ENCODE results near the gene ZNF655.
"Not testable (repeated sequence)": the region's sequence is repeated elsewhere in the genome, so short reads cannot be mapped to it uniquely, and the experiment has no call there.

The ZNF655 gene

DNA sequence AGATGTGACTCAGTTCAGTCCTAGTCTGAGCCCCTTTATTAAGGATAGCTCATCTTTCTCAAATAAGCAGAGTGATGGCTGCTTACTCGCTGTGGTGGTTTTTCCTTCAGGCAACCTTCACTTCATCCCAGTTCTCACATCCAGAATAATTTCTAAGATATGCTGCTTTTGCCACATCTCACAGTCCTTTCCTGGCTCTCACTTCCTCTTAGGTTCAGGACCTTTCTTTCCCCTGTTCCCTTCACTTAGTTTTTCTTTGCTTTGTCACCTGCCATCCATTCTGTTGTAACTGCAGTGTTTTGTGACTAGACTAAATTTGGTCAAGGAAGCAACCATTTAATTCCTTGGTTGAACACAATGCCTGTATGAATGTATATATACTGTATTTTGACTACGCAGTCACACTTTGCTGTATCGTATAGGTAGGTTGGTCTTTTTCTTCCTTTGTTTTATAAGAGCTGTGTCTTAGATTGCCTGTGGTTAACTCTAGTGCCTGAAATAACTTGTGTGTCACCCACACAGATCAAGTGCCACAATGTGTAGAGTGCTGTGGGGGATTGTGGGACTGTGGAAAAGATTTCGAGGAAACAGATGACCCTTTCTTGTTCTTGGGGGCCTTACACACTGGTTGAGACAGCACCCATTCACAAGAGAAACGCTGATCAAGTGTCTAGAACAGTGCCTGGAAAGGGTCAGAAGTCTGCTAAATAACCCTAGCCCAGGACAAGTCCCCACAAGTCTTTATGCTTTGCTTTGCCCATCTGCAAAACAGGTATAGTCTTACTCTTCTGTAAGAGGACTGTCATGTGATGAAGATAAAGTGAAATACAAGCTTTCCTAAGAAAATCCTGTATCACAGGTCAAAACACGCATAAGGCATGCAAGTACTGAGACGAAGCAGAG is 2.6 kb downstream of the ZNF655 start:
- no peak for DNase-seq (ENCODE audit: low spot score)

DNA sequence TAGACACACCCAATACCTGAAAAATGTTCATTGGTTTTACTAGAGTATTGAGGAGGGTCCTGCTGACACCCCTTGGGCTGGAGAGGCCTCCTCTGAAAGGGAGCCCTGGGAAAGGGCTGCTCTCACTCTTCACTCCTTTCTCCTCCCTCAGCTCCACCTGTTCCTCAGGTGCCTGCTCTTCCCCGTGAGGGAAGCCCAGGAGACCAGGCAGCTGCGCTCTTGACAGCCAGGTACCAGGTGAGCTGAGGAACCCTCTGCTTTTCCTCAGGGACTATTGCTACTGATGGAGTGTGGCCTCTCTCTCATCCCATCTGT is 3.3 kb downstream of the ZNF655 start:
- DNase-seq (ENCODE audit: low spot score), result no peak

DNA sequence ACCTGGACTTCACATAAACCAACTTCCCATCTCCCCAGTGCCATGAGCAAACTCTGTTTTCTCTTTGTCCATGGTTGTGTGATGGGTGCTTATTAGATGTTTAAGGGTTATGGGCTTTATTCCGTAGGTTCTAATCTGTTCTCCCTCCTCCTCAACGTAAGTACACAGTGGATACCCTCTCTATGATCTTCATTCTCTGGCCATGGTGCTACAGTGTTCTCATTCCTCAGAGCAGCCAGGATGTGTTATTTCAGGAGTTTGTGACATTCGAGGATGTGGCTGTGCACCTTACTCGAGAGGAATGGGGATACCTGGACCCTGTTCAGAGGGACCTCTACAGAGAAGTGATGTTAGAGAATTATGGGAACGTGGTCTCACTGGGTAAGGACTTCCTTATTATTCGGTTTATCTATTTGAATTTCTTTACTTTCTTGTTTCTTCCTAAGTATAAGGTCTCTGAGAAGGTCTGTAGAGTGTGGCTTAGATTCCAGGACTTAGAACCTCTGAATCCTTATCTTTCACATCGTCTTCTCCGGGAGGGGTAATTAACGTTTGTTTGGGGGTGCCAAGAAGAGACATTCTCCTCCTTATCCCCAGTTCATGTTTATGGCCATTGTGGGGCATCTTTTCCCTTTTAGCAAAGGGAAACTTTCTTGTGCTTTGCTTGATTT is 3.8 kb downstream of the ZNF655 start:
- no peak for DNase-seq (ENCODE audit: low spot score)

DNA sequence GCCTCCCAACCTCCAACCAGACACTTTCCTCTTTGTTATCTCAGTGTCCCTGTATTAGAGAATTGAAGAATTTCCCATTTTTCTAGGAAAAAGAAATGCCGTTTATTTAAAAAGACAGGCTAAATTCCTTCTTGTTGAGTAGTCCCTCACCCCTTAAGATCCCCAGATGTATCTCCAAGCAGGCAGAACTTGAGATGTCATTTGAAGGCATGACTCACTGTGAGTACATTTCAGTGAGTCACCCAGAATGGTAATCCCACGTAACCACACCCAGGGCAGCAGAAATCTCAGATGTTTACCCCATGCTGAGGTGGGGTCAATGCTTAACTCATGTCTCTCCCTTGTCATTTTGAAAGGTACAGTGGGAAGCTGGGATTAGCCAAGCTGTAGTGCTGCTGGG is 4.4 kb downstream of the ZNF655 start:
- peak; percentile 58 for DNase-seq (ENCODE audit: low spot score)

DNA sequence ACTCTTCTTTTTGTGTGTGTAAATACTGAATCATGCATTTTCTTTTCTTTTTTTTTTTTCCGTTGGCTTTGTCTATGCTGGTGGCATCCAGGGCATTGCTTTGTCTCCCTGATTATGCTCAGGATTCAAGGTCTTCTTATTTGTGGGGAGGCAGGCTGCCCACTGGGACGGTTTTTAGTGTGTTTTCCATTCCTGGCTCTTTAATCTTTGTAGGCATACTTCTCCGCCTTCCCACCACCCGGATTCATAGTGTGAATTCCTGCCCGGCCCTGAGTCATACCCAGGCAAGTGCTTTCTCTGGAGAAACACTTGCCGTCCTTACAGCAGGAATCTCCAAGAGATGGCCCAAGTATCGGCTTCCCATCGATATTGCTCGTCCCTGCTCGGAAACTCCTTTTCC is 5.2 kb downstream of the ZNF655 start:
- no peak for DNase-seq (ENCODE audit: low spot score)

DNA sequence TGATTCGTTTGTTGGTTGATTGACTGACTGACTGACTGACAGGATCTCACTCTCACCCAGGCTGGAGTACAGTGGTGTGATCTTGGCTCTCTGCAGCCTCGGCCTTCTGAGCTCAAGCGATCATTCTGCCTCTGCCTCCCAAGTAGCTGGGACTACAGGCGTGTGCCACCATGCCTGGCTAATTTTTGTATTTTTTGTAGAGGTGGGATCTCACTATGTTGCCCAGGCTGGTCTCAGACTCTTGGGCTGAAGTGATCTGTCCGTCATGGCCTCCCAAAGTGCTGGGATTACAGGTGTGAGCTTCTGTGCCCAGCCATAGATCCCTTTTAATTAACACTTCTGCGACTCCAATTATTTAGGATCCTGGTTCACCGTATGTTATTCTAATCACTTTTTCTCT is 10.3 kb downstream of the ZNF655 start:
- DNase-seq (ENCODE audit: low spot score), result not testable (repeated sequence)

DNA sequence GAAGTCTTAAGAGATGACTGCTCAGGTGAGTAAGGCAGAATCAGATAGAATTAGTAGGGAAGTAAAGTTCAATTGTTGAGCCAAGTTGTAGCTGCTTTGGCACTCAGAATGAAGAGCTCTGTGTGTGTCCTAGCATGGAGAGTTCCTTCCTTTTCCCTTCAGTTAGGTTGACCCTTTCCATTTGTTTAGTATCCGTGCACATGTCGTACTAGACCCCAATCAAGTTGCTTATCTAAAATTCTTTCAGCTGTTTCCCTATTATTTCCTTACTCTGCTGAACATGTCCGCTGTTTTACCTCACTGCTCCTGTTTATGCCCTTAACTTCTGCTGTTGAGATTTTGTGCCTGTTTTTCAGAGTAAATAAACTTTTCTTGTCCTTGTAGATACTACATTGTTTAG is 13.3 kb downstream of the ZNF655 start:
- no peak for DNase-seq (ENCODE audit: low spot score)

DNA sequence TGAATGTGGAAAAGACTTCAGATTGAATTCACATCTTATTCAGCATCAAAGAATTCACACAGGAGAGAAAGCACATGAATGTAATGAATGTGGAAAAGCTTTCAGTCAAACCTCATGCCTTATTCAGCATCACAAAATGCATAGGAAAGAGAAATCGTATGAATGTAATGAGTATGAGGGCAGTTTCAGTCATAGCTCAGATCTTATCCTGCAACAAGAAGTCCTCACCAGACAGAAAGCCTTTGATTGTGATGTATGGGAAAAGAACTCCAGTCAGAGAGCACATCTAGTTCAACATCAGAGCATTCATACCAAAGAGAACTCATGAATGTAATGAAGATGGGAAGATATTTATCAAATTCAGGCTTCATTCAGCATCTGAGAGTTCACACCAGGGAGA is 14.8 kb downstream of the ZNF655 start:
- no peak for DNase-seq (ENCODE audit: low spot score)

DNA sequence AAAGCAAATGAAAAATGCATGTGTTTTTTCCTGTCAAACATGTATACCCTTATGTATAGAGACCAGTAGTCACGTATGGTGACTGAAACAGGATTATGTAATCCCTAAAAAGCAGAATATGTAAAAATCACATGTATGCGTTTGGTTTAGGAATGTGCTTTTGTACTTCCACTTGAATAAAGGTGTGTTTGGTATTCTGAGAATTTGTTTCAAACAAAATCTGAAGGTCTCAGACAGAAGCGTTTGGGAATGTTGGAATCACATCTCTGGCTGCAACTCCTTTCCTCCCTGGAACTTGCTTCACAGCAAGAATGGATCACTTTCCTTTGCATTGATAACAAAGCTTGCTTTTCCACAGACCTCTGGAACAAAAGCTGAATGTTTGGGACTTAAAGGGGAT is 17.8 kb downstream of the ZNF655 start:
- DNase-seq (ENCODE audit: low spot score), result no peak

DNA sequence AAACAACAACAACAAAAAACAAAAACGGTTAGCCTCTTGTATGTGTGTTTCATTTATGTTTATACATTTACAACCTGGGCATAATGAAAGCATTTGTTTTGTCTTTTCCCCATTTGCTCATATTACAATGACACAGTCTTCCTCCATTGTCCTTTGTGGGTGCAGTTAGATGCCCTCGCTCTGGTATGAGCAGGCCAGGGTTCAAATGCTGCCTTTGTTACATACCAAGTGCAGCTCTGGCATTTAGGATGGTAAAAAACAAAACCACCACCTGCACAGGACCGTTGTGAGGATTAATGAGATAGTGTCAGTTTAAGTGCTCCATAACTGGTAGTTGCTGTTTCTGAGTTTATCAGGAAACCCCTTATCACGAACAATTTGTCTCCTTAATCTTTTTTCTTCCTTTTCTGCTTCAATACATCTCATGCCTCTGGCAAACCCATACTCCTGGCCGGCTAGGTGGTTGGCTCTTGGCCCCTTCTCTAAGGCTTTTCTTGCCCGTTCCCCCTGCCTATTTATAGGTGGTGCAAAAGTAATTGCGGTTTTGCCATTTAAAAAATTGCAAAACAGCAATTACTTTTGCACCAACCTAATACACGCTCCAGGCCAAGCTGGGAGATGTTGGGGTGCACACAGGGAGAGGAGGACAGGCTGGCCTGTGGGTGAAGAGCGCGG is 21.0 kb downstream of the ZNF655 start:
- DNase-seq (ENCODE audit: low spot score), result no peak

DNA sequence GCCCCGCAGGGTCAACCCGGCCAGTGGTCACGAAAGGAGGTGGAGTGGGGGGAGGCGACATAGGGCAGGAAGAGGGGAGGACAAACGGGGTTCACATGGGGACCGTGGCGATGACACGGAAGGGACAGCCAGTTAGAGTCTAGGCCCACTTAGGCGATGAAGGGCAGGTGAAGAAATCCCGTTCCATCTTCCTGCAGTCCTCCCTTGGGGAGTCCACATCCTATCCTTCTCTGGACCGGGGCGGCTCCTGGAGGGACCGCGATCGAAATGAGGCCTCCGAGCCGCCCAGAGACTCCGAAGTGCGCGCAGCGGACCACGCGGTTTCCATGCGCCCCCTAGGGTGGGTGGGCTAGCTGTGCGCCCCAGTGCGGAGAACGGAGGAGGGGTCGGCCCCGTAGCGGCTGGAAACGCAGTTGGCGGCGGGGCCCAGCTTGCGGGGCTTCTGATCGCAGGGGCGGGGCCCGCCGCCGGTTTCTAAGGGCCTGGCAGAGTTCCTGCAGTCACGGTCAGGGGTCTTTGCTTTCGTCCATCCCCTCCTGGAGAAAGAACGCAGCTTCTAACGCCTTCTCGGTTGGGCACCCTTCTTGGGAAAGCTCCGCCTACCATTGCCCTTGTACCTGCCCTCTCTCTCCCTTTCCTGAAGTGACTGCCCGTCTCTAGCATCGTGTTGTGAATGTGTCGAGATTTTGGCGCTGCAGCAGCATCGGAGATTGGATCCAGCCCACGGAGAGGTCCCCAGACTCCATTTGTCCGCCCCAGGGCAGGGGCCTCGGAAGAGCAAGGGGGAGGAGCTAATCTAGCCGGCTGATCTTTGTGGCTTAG is 21.7 kb downstream of the ZNF655 start:
- DNase-seq (ENCODE audit: low spot score), result no peak

DNA sequence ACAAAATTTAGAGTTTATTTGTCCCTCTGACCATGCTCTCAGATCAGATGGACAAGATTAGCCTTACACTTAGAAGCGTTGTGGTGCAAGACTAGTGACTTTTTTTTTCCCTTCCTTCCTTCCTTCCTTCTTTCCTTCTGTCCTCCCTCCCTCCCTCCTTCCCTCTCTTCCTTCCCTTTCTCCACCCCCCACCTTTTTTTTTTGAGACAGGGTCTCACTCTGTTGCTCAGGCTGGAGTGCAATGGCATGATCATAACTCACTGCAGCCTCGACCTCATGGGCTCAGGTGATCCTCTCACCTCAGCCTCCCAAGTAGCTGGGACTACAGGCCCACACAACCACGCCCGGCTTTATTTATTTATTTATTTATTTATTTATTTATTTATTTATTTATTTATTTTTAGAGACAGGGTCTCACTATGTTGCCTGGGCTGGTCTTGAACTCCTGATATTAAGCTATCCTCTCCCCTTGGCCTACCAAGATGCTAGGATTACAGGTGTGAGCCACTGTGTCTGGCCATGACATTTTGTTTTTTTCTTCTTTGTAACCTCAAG is 22.4 kb downstream of the ZNF655 start:
- not testable (repeated sequence) for DNase-seq (ENCODE audit: low spot score)

DNA sequence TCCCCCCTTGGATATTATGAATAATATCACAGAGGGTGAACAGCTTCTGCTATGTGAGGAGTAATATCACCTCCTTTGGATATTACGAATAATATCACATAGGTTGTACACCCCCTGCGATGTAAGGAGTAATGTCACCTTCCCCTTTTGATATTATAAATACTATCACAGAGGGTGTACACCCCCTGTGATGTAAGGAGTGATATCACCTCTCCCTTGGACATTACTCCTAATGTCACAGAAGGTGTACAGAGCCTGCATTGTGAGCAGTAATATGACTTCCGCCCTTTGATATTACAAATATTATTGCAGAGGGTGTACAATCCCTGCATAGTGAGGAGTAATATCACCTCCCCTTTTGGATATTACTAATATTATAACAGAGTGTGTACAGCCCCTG is 30.4 kb downstream of the ZNF655 start:
- DNase-seq (ENCODE audit: low spot score), result no peak

DNA sequence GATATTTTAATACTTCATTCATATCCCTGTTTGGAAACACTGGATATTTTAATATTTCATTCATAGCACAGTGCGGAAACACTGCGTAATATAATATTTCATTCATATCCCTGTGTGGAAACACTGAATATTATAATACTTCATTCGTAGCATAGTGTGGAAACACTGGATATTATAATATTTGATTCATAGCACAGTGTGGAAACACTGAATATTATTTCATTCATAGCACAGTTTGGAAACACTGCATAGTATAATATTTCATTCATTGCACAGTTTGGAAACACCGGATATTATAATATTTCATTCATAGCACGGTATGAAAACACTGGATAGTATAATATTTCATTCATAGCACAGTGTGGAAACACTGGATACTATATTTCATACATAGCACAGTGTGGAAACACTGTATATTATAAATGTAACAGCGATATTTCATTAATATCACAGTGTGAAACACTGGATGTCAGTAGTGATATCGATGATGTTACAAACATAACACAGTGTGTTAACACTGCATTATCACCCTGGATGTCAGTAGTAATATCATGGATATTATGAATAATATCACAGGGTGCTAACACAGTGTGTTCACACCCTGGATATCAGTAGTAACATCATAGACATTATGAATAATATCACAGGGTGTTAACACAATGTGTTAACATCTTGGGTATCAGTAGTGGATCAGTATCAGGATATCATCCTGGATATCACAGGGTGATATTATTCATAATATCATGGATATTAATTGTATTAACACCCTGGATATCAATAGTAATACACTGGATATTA is 36.7 kb downstream of the ZNF655 start:
- no peak for DNase-seq (ENCODE audit: low spot score)

DNA sequence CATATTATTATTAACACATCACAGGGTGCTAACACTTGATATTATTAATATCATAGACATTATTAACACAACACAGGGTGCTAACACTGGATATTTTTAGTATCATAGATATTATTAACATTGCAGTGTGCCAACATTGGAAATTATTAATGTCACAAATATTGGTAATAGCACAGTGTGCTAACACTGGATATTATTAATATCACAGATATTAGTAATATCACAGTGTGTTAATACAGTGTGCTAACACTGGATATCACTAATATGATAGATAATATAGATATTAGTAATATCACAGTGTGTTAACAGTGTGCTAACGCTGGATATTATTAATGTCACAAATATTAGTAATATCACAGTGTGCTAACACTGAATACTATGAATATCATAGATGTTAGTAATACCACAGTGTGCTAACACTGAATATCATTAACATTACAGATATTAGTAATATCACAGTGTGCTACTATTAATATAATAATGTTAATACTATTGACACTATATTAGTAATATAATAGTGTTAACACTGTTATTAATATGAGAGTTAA is 38.0 kb downstream of the ZNF655 start:
- DNase-seq (ENCODE audit: low spot score), result no peak

DNA sequence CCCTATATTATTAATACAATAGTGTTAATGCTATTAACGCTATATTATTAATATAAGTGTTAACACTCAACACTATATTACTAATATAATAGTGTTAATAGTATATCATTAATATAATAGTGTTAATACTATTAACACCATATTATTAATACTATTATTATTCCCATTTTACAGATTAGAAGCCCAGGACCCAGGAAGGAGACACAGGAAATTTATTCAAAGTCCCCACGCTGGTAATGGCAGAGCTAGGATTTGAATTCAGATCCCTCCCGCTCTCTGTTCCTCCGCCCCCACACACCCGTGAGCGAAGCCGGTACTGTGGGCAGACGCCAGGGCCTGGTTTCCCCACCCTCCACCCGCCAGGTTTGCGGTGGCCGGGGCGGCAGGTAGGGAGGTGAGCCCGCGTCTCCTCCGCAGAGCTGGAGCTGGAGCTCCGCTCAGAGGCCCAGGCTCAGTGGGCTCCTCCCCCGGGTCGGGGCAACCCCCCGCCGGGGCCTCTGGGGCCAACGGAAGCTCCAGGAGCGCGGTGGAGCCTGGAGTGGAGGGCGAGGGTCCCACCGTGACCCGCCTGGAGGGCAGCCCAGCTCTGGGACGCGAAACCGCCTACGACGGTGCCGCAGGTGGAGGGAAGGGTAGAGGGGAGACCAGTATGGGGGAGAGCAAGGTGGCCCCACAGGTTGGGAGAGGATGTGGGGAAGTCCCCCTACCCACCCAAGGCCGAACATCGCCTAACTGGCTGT is 39.5 kb downstream of the ZNF655 start, which contains the start of gene TMEM225B:
Gene TMEM225B, plus strand, starts transcription at position 506 of the 740 bp plus-strand sequence. CDS start 6,122 bp downstream, outside the sequence.
- no peak for DNase-seq (ENCODE audit: low spot score)

DNA sequence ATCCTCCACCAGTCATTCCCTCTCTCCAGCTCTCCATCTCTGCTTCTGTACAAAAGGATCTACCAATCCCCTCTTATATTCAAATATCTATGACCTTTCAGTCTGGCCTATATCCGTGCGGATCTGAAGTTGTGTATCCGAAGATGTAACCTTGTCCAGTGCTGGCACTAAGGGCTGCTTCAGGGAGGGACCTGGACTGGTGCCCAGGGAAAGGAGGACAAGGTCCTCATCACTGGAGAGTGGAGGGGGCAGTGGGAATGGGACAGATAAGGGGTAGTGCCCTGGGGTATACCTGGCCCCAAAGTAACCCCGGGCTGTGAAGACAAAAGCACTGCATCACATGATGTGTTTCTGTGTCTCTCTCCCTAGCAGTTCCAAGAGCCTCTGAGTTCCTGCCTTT is 41.4 kb downstream of the ZNF655 start:
- no peak for DNase-seq (ENCODE audit: low spot score)

DNA sequence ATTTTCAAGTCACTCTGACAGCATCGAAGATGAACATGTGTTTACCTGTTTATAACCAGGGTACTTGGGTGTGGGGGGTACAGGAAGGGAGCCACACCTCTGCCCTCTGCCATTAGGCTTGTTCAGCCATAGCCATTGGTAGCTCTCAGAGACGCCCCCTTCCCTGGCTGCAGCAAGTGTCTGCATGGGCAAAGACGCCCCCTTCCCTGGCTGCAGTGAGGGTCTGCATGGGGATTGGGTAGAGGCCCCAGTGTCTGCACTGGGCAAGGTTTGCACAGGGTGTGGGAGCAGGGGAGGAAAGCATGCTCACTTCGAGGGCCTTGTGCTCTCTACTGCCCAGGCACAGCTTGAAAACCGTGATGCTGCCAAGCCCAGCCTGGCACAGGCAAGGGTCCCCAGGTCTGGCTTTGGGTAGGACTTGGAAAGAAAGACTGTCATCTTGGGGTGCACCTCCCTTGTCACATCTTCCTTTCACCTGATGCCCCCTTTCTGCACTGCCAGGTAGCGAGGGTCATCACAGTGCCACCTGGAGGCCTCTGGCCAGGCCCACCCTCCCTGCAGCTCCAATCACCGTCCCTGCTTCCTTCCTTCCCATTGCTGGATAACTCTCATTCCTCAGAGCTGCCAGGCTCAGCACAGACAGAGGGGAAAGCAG is 43.3 kb downstream of the ZNF655 start:
- DNase-seq (ENCODE audit: low spot score), result no peak

DNA sequence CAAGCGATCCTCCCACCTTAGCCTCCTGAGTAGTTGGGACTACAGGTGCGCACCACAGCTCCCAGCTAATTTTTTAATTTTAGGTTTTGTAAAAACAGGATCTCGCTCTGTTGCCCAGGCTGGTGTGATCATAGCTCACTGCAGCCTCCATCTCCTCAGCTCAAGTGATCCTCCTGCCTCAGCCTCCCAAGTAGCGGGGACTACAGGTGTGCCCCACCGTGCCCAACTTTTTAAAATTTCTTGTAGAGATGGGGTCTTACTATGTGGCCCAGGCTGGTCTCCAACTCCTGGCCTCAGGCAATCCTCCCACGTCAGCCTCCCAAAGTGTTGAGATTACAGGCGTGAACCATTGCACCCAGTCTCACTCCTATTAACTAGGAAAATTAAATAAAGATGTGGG is 47.1 kb downstream of the ZNF655 start:
- DNase-seq (ENCODE audit: low spot score), result no peak

Measured in activated CD4-positive, alpha-beta T cell treated with anti-CD3 and anti-CD28 coated beads, Interleukin-2, Interleukin-4, amounts not matched to agents 100 ng/mL and 50 ng/mL, durations not matched to agents 16 hours and 8 hours (primary cell).